ENCODE measurements around the gene DTX4. TPM values are rescaled to one million over a fixed set of nuclear protein-coding genes. Genes with fewer than 3 reads are reported as not detected.

DTX4 gene
- total and polyA plus RNA-seq, 8 donors = 5.4 to 58.0 (median 18.3) TPM

DNA sequence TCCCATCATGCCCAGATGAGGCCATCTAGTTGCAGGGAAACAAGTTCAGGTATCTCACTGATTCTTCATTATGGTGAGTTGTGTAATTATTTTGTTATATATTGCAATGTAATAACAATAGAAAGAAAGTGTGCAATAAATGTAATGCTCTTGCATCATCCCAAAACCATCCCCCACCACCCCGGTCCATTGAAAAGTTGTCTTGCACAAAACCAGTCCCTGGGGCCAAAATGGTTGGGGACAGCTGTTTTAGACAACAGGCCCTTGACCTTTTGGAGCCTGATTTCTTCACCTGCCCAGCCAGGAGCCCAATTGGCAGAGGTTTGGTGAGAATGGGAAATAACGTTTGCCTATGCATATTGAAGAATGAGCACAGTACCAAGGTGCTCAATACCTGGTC lies 24.8 kb downstream of the DTX4 start:
- intact Hi-C loops (cut with DNase I; ENCODE audit: low total_unique reads) = no loop called here

DNA sequence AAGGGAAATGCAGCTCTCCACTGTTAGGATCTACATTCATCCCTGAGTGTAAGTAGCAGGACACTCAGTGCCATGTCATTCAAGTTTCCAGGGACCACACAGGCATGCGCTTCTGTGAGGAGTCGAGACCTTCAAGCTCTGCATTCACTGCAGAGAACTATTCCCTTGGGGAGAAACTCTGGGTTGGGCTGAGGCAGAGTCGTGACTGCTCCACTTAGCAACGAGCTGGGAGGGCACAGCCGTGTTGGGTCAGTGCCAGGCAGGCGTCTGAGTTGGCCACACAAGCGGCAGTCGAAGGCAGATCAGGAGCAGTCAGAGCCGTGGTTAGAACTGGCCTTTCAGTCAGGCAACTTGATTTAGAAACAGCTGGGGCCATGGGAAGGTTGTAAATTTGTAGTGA lies 26.1 kb downstream of the DTX4 start:
- TF ChIP-seq POLR2AphosphoS5 (IDR thresholded peaks at IDR 0.05) (peak in 1 of 3 donors; percentile 28), POLR2A (IDR thresholded peaks at IDR 0.05) (no peak)
- no peak overlapping the region for H3K4me3 ChIP-seq
- no peaks in the 10 kb centered on the region for H3K27me3 ChIP-seq
- no peaks in the 10 kb centered on the region for H3K9me3 ChIP-seq
- intact Hi-C loops (cut with DNase I; ENCODE audit: low total_unique reads) = no loop called here
- peaks cover 11 to 43% (median 25%) of the 10 kb centered on the region in 4 donors for H3K4me1 ChIP-seq
- WGBS, 5 donors = 6 to 17% (median 10%) methylated on average over 7 to 9 of the region's 9 CpGs
- peak overlapping the region in 3 of 5 donors; percentile 7 to 26 (median 25) for H3K27ac ChIP-seq
- peak; percentile 83 to 92 for DNase-seq
- peaks cover 6 to 77% (median 63%) of the 10 kb centered on the region in 4 donors for H3K36me3 ChIP-seq

More for the DNA sequence above, 24.8 kb downstream of the DTX4 start:
- Histone ChIP-seq H3K9me3 (no peaks in the 10 kb centered on the region), H3K4me3 (no peak overlapping the region), H3K4me1 (peaks cover 11 to 43% (median 25%) of the 10 kb centered on the region in 4 donors), H3K27me3 (no peaks in the 10 kb centered on the region), H3K36me3 (peaks cover 12 to 80% (median 69%) of the 10 kb centered on the region in 4 donors), H3K27ac (no peak overlapping the region)
- TF ChIP-seq POLR2A (IDR thresholded peaks at IDR 0.05) (no peak), POLR2AphosphoS5 (IDR thresholded peaks at IDR 0.05) (no peak), EP300 (IDR thresholded peaks at IDR 0.05) (no peak)
- TF ChIP-seq, protein P1, sequence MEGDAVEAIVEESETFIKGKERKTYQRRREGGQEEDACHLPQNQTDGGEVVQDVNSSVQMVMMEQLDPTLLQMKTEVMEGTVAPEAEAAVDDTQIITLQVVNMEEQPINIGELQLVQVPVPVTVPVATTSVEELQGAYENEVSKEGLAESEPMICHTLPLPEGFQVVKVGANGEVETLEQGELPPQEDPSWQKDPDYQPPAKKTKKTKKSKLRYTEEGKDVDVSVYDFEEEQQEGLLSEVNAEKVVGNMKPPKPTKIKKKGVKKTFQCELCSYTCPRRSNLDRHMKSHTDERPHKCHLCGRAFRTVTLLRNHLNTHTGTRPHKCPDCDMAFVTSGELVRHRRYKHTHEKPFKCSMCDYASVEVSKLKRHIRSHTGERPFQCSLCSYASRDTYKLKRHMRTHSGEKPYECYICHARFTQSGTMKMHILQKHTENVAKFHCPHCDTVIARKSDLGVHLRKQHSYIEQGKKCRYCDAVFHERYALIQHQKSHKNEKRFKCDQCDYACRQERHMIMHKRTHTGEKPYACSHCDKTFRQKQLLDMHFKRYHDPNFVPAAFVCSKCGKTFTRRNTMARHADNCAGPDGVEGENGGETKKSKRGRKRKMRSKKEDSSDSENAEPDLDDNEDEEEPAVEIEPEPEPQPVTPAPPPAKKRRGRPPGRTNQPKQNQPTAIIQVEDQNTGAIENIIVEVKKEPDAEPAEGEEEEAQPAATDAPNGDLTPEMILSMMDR (IDR thresholded peaks at IDR 0.05) = no peak
- 77 to 90% (median 86%) methylated on average over 2 of the region's 2 CpGs for WGBS, 5 donors
- no peak for DNase-seq

DNA sequence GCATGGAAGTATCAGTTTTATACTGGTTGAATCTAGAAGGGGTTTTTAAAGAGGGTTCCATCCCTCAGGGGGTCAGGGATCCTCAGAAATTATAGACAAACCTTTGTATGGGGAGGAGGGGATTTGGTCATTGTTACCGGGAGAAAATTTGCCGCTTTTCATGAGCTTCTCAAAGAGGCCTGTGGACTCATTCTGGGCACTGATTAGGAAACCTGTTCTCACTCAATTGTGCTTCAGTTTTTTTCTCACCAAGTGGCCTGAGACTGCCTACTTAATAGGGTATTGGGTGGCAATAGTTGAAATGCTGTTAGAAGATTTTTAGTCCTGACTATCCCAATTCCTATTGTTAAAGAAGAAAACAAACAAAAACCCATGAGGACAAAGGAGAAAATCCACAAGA lies 26.8 kb downstream of the DTX4 start:
- Histone ChIP-seq H3K4me1 (peaks cover 11 to 43% (median 25%) of the 10 kb centered on the region in 4 donors), H3K27me3 (no peaks in the 10 kb centered on the region), H3K9me3 (no peaks in the 10 kb centered on the region), H3K27ac (peak overlapping the region in 3 of 5 donors; percentile 7 to 26 (median 25)), H3K4me3 (no peak overlapping the region), H3K36me3 (peaks cover 6 to 76% (median 59%) of the 10 kb centered on the region in 4 donors)
- TF ChIP-seq POLR2AphosphoS5 (IDR thresholded peaks at IDR 0.05) (no peak), POLR2A (IDR thresholded peaks at IDR 0.05) (no peak), EP300 (IDR thresholded peaks at IDR 0.05) (no peak)
- TF ChIP-seq, protein P1 (IDR thresholded peaks at IDR 0.05) = no peak
- WGBS, 5 donors = 86 to 93% (median 91%) methylated on average over 2 of the region's 2 CpGs
- no peak for DNase-seq
- intact Hi-C loops (cut with DNase I; ENCODE audit: low total_unique reads) = no loop called here

DNA sequence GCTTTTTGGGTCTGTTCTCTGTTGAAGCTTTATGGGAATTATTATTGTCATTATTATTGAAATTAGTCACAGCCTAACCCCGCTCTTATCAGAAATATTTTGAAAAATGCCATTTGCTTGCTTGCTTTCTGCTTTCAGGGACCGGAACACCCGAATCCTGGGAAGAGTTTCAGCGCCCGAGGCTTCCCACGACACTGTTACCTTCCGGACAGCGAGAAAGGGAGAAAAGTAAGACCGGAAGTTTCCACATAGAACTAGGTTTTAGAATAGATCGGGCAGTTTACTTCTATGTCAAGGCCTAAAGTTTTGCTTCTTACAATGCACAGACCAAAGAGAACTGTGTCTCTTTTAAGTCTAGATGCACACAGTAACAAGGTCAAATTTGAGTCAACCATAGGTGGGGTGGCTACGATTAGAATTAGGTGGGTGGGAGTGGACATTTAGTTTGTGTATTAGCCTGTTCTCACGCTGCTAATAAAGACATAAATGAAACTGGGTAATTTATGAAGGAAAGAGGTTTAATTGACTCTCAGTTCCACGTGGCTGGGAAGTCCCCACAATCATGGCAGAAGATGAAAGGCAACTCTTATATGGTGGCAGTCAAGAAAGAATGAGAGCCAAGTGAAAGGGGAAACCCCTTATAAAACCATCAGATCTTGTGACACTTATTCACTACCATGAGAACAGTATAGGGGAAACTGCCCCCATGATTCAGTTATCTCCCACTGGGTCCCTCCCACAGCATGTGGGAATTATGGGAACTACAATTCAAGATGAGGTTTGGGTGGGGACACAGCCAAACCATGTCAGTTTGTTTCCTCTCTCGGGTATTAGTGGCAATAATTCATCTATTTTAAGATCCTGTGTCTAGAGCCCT lies 27.9 kb downstream of the DTX4 start:
- H3K4me3 ChIP-seq = no peak overlapping the region
- H3K27ac ChIP-seq = peak overlapping the region in 2 of 5 donors; percentile 7 to 20
- 75 to 81% (median 80%) methylated on average over 14 of the region's 14 CpGs for WGBS, 5 donors
- intact Hi-C loops (cut with DNase I; ENCODE audit: low total_unique reads) = no loop called here
- H3K36me3 ChIP-seq = peaks cover 8 to 75% (median 57%) of the 10 kb centered on the region in 4 donors
- H3K27me3 ChIP-seq = no peaks in the 10 kb centered on the region
- DNase-seq = no peak
- H3K4me1 ChIP-seq = peaks cover 11 to 43% (median 25%) of the 10 kb centered on the region in 4 donors
- TF ChIP-seq POLR2A (IDR thresholded peaks at IDR 0.05) (no peak), POLR2AphosphoS5 (IDR thresholded peaks at IDR 0.05) (no peak), EP300 (IDR thresholded peaks at IDR 0.05) (no peak)
- TF ChIP-seq, protein P1 (IDR thresholded peaks at IDR 0.05) = no peak
- H3K9me3 ChIP-seq = no peaks in the 10 kb centered on the region
